GM23338 (cell line): ENCODE data around the gene PRXL2C. TPM values are rescaled to one million over a fixed set of nuclear protein-coding genes. Genes with fewer than 3 reads are reported as not detected.

Experiments
- ATAC-seq: fragments of 200-7000 bp; cut with Tn5 transposase; 3 replicates; pipeline ENCODE4 v1.9.1; 2020
- DNase-seq: peaks from one replicate; pipeline ENCODE4 v3.0.0-alpha.2; 2015; ENCODE audit warnings: low spot score
- H2AFZ ChIP-seq: fragments of 200-600 bp; sonication (generic); 2 replicates; pipeline ENCODE4 v1.8.0; 2016; ENCODE audit warnings: antibody characterized with exemption, mild to moderate bottlenecking, moderate library complexity
- H3F3A ChIP-seq: fragments of 200-600 bp; sonication (generic); replicated peaks from 2 replicates; pipeline ENCODE4 v1.8.0; 2017; ENCODE audit warnings: antibody characterized with exemption, mixed run types, low read depth
- H3K27ac ChIP-seq: fragments of 200-600 bp; sonication (generic); 2 replicates; pipeline ENCODE4 v1.6.1; 2016; ENCODE audit warnings: low read depth
- H3K27me3 ChIP-seq: fragments of 200-600 bp; sonication (generic); 2 replicates; pipeline ENCODE4 v1.8.0; 2016; ENCODE audit warnings: mild to moderate bottlenecking, mixed run types, moderate library complexity; ENCODE audit not compliant: insufficient read depth
- H3K36me3 ChIP-seq: fragments of 200-600 bp; sonication (generic); 2 replicates; pipeline ENCODE4 v1.8.0; 2016; ENCODE audit warnings: mild to moderate bottlenecking; ENCODE audit not compliant: insufficient read depth
- H3K4me1 ChIP-seq: fragments of 200-600 bp; sonication (generic); 2 replicates; pipeline ENCODE4 v1.8.0; 2016; ENCODE audit warnings: mild to moderate bottlenecking, moderate library complexity; ENCODE audit not compliant: insufficient read depth
- H3K4me2 ChIP-seq: fragments of 200-600 bp; sonication (generic); 2 replicates; pipeline ENCODE4 v1.7.1; 2017; ENCODE audit warnings: mixed run types
- H3K4me3 ChIP-seq: fragments of 200-600 bp; sonication (generic); 2 replicates; pipeline ENCODE4 v1.6.1; 2016; ENCODE audit warnings: mixed run types
- H3K79me2 ChIP-seq: fragments of 200-600 bp; sonication (generic); replicated peaks from 2 replicates; pipeline ENCODE4 v1.8.0; 2017; ENCODE audit warnings: mild to moderate bottlenecking; ENCODE audit not compliant: insufficient read depth
- H3K9me2 ChIP-seq: fragments of 200-600 bp; sonication (generic); 2 replicates; pipeline ENCODE4 v1.8.0; 2017; ENCODE audit not compliant: insufficient read depth
- H4K20me1 ChIP-seq: fragments of 200-600 bp; sonication (generic); replicated peaks from 2 replicates; pipeline ENCODE4 v1.8.0; 2017; ENCODE audit warnings: mild to moderate bottlenecking; ENCODE audit not compliant: insufficient read depth
- H3K27ac Mint-ChIP-seq: 2 replicates; pipeline ENCODE4 v1.8.0; 2020; ENCODE audit warnings: inconsistent platforms, mild to moderate bottlenecking, moderate library complexity, mixed read lengths
- H3K27me3 Mint-ChIP-seq: 3 replicates; pipeline ENCODE4 v1.8.0; 2022; ENCODE audit warnings: low read depth, mild to moderate bottlenecking, moderate library complexity, mixed read lengths, inconsistent platforms; ENCODE audit not compliant: insufficient read depth, poor library complexity
- H3K36me3 Mint-ChIP-seq: 3 replicates; pipeline ENCODE4 v1.8.0; 2021; ENCODE audit warnings: low read depth, mild to moderate bottlenecking, inconsistent platforms, moderate library complexity, mixed read lengths
- H3K4me1 Mint-ChIP-seq: 3 replicates; pipeline ENCODE4 v1.8.0; 2020; ENCODE audit warnings: mild to moderate bottlenecking, inconsistent platforms, mixed read lengths
- H3K4me3 Mint-ChIP-seq: 3 replicates; pipeline ENCODE4 v1.8.0; 2021; ENCODE audit warnings: moderate library complexity, mild to moderate bottlenecking, inconsistent platforms, mixed read lengths
- H3K9me3 Mint-ChIP-seq: 3 replicates; pipeline ENCODE4 v1.8.0; 2020; ENCODE audit warnings: moderate library complexity, mild to moderate bottlenecking, inconsistent platforms, mixed read lengths
- CREB1 ChIP-seq: fragments of 250-450 bp; sonication (Bioruptor Pico); IDR thresholded peaks from 2 replicates; pipeline ENCODE4 v1.5.0; 2020; ENCODE audit warnings: low read depth, mild to moderate bottlenecking, moderate library complexity
- EZH2 ChIP-seq: fragments of 200-600 bp; sonication (generic); IDR thresholded peaks from one replicate; pipeline ENCODE4 v1.8.0; 2017; ENCODE audit warnings: antibody characterized with exemption, mild to moderate bottlenecking, low read depth; ENCODE audit not compliant: unreplicated experiment
- EZH2phosphoT487 ChIP-seq: fragments of 200-600 bp; sonication (generic); IDR thresholded peaks from one replicate; pipeline ENCODE4 v1.8.1; 2018; ENCODE audit warnings: antibody characterized with exemption; ENCODE audit not compliant: unreplicated experiment
- JUNB ChIP-seq: IDR thresholded peaks from one replicate; pipeline ENCODE4 v1.6.1; 2016; ENCODE audit warnings: antibody characterized with exemption; ENCODE audit not compliant: unreplicated experiment
- NANOG ChIP-seq: IDR thresholded peaks from 2 replicates; pipeline ENCODE4 v1.6.1; 2016; ENCODE audit warnings: antibody characterized with exemption, borderline replicate concordance
- POLR2AphosphoS5 ChIP-seq: IDR thresholded peaks from 2 replicates; pipeline ENCODE4 v1.6.1; 2016; ENCODE audit warnings: antibody characterized with exemption, low read depth
- STAT1 ChIP-seq: IDR thresholded peaks from one replicate; pipeline ENCODE4 v1.6.1; 2016; ENCODE audit warnings: antibody characterized with exemption; ENCODE audit not compliant: unreplicated experiment
- ZNF114 ChIP-seq: fragments of 250-450 bp; sonication (Bioruptor Pico); IDR thresholded peaks from 2 replicates; pipeline ENCODE4 v1.5.0; 2020; ENCODE audit warnings: mild to moderate bottlenecking, moderate library complexity
- ZNF331 ChIP-seq: fragments of 250-450 bp; sonication (Bioruptor Pico); IDR thresholded peaks from 2 replicates; pipeline ENCODE4 v1.5.0; 2020; ENCODE audit warnings: low read depth, mild to moderate bottlenecking, moderate library complexity
- polyA plus RNA-seq: library from polyadenylated mRNA; unstranded; fragments of >200 nt; fragmentation: Nextera tagmentation; extraction: Ambion mirVana; gene quantifications from 2 replicates; pipeline ENCODE4 v1.2.1, GENCODE V29; 2016
- total RNA-seq: library from RNA; depleted of rRNA; stranded (reverse); fragments of >200 nt; shearing (Covaris generic); gene quantifications from 2 replicates; pipeline ENCODE4 v1.2.3, GENCODE V29; 2014
- TF ChIP-seq, protein P1 (sequence below): IDR thresholded peaks from 2 replicates; pipeline ENCODE4 v1.6.1; 2016; ENCODE audit warnings: antibody characterized with exemption
- TF ChIP-seq, protein P2 (sequence below): fragments of 250-450 bp; sonication (Bioruptor Pico); IDR thresholded peaks from 2 replicates; pipeline ENCODE4 v1.5.0; 2020; ENCODE audit warnings: mild to moderate bottlenecking, moderate library complexity
- TF ChIP-seq, protein P3 (sequence below): IDR thresholded peaks from one replicate; pipeline ENCODE4 v1.6.1; 2018; ENCODE audit warnings: antibody characterized with exemption; ENCODE audit not compliant: unreplicated experiment
- TF ChIP-seq, protein P4 (sequence below), 2 experiments: fragments of 200-600 bp in 1 of 2; sonication (generic) in 1 of 2; conservative IDR thresholded peaks; 2 replicates each; pipeline versions ENCODE4 v1.5.1 to v1.6.1; 2016 to 2017; ENCODE audit warnings: antibody characterized with exemption in 2 of 2, low read depth in 2 of 2, mild to moderate bottlenecking in 2 of 2, moderate library complexity in 1 of 2

PRXL2C gene
- total and polyA plus RNA-seq, 2 experiments from 2014 or later: 5.2 to 7.9 TPM

DNA sequence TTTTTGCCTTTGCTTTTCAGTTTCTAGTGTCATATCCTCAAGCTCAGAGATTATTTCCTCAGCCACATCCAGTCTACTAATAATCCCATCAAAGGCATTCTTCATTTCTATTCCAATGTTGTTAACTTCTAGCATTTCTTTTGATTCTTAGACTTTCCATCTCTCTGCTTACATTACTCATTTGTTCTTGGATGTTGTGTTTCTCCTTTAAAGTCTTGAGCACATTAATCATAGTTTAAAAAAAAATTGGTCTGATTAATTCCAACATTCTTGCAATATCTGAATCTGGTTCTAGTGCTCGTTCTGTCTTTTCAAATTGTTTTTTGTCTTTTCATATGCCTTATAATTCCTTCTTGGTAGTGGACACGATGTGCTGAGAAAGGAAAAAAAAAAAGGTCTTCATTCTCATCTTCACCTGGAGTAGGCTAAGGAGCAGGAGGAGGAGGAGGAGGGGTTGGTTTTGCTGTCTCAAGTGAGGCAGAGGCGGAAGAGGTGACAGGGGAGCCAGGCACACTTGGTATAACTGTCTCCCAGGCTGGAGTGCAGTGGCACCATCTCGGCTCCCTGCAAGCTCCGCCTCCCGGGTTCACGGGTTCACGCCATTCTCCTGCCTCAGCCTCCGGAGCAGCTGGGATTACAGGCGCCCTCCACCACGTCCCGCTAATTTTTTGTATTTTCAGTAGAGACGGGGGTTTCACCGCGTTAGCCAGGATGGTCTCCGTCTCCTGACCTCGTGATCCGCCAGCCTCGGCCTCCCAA is 16.3 kb downstream of the PRXL2C start:
- no peak for TF ChIP-seq STAT1
- no peak for TF ChIP-seq POLR2AphosphoS5
- TF ChIP-seq, protein P1, sequence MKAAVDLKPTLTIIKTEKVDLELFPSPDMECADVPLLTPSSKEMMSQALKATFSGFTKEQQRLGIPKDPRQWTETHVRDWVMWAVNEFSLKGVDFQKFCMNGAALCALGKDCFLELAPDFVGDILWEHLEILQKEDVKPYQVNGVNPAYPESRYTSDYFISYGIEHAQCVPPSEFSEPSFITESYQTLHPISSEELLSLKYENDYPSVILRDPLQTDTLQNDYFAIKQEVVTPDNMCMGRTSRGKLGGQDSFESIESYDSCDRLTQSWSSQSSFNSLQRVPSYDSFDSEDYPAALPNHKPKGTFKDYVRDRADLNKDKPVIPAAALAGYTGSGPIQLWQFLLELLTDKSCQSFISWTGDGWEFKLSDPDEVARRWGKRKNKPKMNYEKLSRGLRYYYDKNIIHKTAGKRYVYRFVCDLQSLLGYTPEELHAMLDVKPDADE: no peak
- TF ChIP-seq, protein P2, sequence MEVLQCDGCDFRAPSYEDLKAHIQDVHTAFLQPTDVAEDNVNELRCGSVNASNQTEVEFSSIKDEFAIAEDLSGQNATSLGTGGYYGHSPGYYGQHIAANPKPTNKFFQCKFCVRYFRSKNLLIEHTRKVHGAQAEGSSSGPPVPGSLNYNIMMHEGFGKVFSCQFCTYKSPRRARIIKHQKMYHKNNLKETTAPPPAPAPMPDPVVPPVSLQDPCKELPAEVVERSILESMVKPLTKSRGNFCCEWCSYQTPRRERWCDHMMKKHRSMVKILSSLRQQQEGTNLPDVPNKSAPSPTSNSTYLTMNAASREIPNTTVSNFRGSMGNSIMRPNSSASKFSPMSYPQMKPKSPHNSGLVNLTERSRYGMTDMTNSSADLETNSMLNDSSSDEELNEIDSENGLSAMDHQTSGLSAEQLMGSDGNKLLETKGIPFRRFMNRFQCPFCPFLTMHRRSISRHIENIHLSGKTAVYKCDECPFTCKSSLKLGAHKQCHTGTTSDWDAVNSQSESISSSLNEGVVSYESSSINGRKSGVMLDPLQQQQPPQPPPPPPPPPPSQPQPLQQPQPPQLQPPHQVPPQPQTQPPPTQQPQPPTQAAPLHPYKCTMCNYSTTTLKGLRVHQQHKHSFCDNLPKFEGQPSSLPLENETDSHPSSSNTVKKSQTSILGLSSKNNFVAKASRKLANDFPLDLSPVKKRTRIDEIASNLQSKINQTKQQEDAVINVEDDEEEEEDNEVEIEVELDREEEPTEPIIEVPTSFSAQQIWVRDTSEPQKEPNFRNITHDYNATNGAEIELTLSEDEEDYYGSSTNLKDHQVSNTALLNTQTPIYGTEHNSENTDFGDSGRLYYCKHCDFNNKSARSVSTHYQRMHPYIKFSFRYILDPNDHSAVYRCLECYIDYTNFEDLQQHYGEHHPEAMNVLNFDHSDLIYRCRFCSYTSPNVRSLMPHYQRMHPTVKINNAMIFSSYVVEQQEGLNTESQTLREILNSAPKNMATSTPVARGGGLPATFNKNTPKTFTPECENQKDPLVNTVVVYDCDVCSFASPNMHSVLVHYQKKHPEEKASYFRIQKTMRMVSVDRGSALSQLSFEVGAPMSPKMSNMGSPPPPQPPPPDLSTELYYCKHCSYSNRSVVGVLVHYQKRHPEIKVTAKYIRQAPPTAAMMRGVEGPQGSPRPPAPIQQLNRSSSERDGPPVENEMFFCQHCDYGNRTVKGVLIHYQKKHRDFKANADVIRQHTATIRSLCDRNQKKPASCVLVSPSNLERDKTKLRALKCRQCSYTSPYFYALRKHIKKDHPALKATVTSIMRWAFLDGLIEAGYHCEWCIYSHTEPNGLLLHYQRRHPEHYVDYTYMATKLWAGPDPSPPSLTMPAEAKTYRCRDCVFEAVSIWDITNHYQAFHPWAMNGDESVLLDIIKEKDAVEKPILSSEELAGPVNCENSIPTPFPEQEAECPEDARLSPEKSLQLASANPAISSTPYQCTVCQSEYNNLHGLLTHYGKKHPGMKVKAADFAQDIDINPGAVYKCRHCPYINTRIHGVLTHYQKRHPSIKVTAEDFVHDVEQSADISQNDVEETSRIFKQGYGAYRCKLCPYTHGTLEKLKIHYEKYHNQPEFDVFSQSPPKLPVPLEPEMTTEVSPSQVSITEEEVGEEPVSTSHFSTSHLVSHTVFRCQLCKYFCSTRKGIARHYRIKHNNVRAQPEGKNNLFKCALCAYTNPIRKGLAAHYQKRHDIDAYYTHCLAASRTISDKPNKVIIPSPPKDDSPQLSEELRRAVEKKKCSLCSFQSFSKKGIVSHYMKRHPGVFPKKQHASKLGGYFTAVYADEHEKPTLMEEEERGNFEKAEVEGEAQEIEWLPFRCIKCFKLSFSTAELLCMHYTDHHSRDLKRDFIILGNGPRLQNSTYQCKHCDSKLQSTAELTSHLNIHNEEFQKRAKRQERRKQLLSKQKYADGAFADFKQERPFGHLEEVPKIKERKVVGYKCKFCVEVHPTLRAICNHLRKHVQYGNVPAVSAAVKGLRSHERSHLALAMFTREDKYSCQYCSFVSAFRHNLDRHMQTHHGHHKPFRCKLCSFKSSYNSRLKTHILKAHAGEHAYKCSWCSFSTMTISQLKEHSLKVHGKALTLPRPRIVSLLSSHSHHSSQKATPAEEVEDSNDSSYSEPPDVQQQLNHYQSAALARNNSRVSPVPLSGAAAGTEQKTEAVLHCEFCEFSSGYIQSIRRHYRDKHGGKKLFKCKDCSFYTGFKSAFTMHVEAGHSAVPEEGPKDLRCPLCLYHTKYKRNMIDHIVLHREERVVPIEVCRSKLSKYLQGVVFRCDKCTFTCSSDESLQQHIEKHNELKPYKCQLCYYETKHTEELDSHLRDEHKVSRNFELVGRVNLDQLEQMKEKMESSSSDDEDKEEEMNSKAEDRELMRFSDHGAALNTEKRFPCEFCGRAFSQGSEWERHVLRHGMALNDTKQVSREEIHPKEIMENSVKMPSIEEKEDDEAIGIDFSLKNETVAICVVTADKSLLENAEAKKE (CRISPR knock-in tag): no peak
- TF ChIP-seq EZH2: no peak
- TF ChIP-seq NANOG: no peak
- TF ChIP-seq, protein P3, sequence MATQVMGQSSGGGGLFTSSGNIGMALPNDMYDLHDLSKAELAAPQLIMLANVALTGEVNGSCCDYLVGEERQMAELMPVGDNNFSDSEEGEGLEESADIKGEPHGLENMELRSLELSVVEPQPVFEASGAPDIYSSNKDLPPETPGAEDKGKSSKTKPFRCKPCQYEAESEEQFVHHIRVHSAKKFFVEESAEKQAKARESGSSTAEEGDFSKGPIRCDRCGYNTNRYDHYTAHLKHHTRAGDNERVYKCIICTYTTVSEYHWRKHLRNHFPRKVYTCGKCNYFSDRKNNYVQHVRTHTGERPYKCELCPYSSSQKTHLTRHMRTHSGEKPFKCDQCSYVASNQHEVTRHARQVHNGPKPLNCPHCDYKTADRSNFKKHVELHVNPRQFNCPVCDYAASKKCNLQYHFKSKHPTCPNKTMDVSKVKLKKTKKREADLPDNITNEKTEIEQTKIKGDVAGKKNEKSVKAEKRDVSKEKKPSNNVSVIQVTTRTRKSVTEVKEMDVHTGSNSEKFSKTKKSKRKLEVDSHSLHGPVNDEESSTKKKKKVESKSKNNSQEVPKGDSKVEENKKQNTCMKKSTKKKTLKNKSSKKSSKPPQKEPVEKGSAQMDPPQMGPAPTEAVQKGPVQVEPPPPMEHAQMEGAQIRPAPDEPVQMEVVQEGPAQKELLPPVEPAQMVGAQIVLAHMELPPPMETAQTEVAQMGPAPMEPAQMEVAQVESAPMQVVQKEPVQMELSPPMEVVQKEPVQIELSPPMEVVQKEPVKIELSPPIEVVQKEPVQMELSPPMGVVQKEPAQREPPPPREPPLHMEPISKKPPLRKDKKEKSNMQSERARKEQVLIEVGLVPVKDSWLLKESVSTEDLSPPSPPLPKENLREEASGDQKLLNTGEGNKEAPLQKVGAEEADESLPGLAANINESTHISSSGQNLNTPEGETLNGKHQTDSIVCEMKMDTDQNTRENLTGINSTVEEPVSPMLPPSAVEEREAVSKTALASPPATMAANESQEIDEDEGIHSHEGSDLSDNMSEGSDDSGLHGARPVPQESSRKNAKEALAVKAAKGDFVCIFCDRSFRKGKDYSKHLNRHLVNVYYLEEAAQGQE: no peak
- TF ChIP-seq ZNF331 (CRISPR knock-in tag): no peak
- no peak for TF ChIP-seq ZNF114 (CRISPR knock-in tag)
- no peak for TF ChIP-seq EZH2phosphoT487
- no peak for TF ChIP-seq CREB1 (CRISPR knock-in tag)
- no peak for TF ChIP-seq JUNB
- TF ChIP-seq, protein P4, sequence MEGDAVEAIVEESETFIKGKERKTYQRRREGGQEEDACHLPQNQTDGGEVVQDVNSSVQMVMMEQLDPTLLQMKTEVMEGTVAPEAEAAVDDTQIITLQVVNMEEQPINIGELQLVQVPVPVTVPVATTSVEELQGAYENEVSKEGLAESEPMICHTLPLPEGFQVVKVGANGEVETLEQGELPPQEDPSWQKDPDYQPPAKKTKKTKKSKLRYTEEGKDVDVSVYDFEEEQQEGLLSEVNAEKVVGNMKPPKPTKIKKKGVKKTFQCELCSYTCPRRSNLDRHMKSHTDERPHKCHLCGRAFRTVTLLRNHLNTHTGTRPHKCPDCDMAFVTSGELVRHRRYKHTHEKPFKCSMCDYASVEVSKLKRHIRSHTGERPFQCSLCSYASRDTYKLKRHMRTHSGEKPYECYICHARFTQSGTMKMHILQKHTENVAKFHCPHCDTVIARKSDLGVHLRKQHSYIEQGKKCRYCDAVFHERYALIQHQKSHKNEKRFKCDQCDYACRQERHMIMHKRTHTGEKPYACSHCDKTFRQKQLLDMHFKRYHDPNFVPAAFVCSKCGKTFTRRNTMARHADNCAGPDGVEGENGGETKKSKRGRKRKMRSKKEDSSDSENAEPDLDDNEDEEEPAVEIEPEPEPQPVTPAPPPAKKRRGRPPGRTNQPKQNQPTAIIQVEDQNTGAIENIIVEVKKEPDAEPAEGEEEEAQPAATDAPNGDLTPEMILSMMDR (conservative IDR thresholded peaks at IDR 0.05; ENCODE audit: low read depth in 2 of 2): no peak
- no peaks in the 10 kb centered on the region for H4K20me1 ChIP-seq
- no peaks in the 10 kb centered on the region for H3K36me3 ChIP-seq
- H3K4me3 ChIP-seq: no peak overlapping the region
- H3K79me2 ChIP-seq: no peaks in the 10 kb centered on the region
- ATAC-seq (peak; percentile 62), DNase-seq (peak; percentile 43)
- H3K9me3 Mint-ChIP-seq: no peaks in the 10 kb centered on the region
- 0 out of 3 replicates have a peak, but pooled peaks cover 3% of the 10 kb centered on the region for H3K36me3 Mint-ChIP-seq
- H3K27me3 ChIP-seq: no peaks in the 10 kb centered on the region
- H3K9me2 ChIP-seq: no peaks in the 10 kb centered on the region
- H3K27me3 Mint-ChIP-seq: peaks cover 2% of the 10 kb centered on the region
- H2AFZ ChIP-seq: no peak overlapping the region
- H3K4me1 Mint-ChIP-seq: peaks cover 2% of the 10 kb centered on the region; the same call in 1 of the 3 replicates
- no peaks in the 10 kb centered on the region for H3K4me1 ChIP-seq
- H3K27ac ChIP-seq: no peak overlapping the region
- no peak overlapping the region for H3K4me2 ChIP-seq
- no peak overlapping the region for H3K27ac Mint-ChIP-seq
- H3F3A ChIP-seq: no peaks in the 10 kb centered on the region
- H3K4me3 Mint-ChIP-seq: no peak overlapping the region
